Measurements from ENCODE around the gene RNU1-4.
"Not testable (repeated sequence)": the region's sequence is repeated elsewhere in the genome, so short reads cannot be mapped to it uniquely, and the experiment has no call there.

Gene RNU1-4

GRCh38 chr1:16732254-16732896, 7.9 kb upstream of the RNU1-4 start:
- not testable (repeated sequence) for FAIRE-seq

- not testable (repeated sequence) for FAIRE-seq
Measured at GRCh38 chr1:16741230-16741629, 914 bp downstream of the RNU1-4 start.

- not testable (repeated sequence) for FAIRE-seq
Measured at GRCh38 chr1:16747660-16748059, 7.3 kb downstream of the RNU1-4 start.

GRCh38 chr1:16748710-16749109, 8.4 kb downstream of the RNU1-4 start:
- not testable (repeated sequence) for FAIRE-seq

GRCh38 chr1:16749910-16750888, 9.9 kb downstream of the RNU1-4 start:
- FAIRE-seq: not testable (repeated sequence)

GRCh38 chr1:16752770-16753169, 12.5 kb downstream of the RNU1-4 start:
- not testable (repeated sequence) for FAIRE-seq

- FAIRE-seq: not testable (repeated sequence)
Measured at GRCh38 chr1:16755385-16755784, 15.1 kb downstream of the RNU1-4 start.

- FAIRE-seq: not testable (repeated sequence)
Measured at GRCh38 chr1:16755932-16756331, 15.6 kb downstream of the RNU1-4 start.

GRCh38 chr1:16757574-16757973, 17.3 kb downstream of the RNU1-4 start:
- not testable (repeated sequence) for FAIRE-seq

- FAIRE-seq: not testable (repeated sequence)
Measured at GRCh38 chr1:16758060-16758459, 17.7 kb downstream of the RNU1-4 start.

GRCh38 chr1:16759041-16759493, 18.8 kb downstream of the RNU1-4 start:
- FAIRE-seq: not testable (repeated sequence)

GRCh38 chr1:16759650-16760455, 19.5 kb downstream of the RNU1-4 start:
- not testable (repeated sequence) for FAIRE-seq

- not testable (repeated sequence) for FAIRE-seq
Measured at GRCh38 chr1:16760456-16760765, 20.1 kb downstream of the RNU1-4 start.

GRCh38 chr1:16760801-16761200, 20.5 kb downstream of the RNU1-4 start:
- FAIRE-seq: not testable (repeated sequence)

- FAIRE-seq: not testable (repeated sequence)
Measured at GRCh38 chr1:16764248-16764819, 24.0 kb downstream of the RNU1-4 start.

GRCh38 chr1:16764820-16765655, 24.7 kb downstream of the RNU1-4 start:
- FAIRE-seq: not testable (repeated sequence)

GRCh38 chr1:16765731-16766605, 25.7 kb downstream of the RNU1-4 start:
- FAIRE-seq: not testable (repeated sequence)

- peak; percentile 69 for FAIRE-seq
Measured at GRCh38 chr1:16766689-16767256, 26.5 kb downstream of the RNU1-4 start.

- FAIRE-seq: not testable (repeated sequence)
Measured at GRCh38 chr1:16770139-16770759, 29.9 kb downstream of the RNU1-4 start.

Data from islet of Langerhans (tissue), 1 donor.